IPS-NIHi11 (cell line): ENCODE data around the gene CDC34.
"Not testable (repeated sequence)": the region's sequence is repeated elsewhere in the genome, so short reads cannot be mapped to it uniquely, and the experiment has no call there.

ENCODE experiments used
- DNase-seq: peaks from one replicate; pipeline ENCODE4 v3.0.0; 2012; ENCODE audit warnings: mixed read lengths, low spot score

The CDC34 gene

GRCh38 chr19:573519-573825, 41.9 kb downstream of the CDC34 start:
- no peak for DNase-seq

GRCh38 chr19:574658-575526, 43.3 kb downstream of the CDC34 start:
- DNase-seq = no peak

- no peak for DNase-seq
Observed at GRCh38 chr19:575527-576506, 44.3 kb downstream of the CDC34 start.

DNA sequence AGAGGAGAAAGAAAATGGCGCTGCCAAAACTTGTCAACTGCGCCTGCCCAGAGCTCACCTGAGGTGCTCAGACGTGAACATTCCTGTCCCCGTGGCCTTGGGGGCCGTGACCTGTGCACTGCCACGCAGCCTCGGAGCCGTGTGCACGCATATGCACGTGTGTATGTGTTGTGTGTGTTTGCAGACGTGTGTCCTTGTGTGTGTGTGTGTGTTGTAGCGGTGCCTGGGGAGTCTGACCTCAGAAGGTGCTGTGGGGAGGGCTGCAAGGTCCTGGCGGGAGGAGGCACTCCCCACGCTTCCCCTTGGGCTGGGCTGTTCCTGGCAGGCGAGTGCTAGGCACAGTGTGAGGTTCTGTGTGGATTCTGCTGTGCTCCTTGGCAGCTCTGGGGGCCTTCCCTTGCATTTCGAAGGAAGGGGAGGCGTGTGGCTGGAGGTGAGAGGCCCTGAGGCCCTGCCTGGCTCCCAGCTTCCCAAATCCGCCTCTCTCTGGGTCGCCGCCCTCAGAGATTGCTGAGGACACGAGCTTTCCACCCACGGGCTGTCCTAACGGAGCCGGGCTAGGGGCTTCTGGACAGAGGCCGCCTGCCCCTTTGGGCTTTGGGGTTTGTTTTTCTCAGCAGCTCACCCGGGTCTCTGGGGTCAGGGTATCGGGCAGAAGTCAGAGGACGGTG, 45.3 kb downstream of the CDC34 start:
- no peak for DNase-seq

GRCh38 chr19:577439-578392, 46.2 kb downstream of the CDC34 start:
- DNase-seq = no peak

- DNase-seq = no peak
Observed at GRCh38 chr19:579111-579841, 47.7 kb downstream of the CDC34 start.

DNA sequence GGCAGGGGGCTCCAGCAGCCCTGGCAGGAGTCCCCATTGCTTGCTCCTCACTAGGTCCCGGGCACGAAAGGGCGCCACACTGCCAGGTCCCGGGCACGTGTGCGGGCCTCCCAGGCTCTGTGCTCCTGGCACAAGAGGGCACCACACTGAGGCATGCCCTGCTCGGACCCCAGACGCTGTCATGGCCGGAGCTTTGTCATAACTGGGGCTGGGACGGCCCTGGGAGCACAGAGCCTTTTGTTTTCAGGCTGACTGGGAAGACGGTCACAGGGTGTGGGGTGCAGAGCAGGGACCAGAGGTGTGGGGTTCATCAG, 48.2 kb downstream of the CDC34 start:
- DNase-seq = no peak

GRCh38 chr19:580274-580835, 48.8 kb downstream of the CDC34 start:
- DNase-seq = no peak

- DNase-seq = no peak
Observed at GRCh38 chr19:581399-582111, 50.0 kb downstream of the CDC34 start.

- no peak for DNase-seq
Observed at GRCh38 chr19:582497-583197, 51.1 kb downstream of the CDC34 start.

DNA sequence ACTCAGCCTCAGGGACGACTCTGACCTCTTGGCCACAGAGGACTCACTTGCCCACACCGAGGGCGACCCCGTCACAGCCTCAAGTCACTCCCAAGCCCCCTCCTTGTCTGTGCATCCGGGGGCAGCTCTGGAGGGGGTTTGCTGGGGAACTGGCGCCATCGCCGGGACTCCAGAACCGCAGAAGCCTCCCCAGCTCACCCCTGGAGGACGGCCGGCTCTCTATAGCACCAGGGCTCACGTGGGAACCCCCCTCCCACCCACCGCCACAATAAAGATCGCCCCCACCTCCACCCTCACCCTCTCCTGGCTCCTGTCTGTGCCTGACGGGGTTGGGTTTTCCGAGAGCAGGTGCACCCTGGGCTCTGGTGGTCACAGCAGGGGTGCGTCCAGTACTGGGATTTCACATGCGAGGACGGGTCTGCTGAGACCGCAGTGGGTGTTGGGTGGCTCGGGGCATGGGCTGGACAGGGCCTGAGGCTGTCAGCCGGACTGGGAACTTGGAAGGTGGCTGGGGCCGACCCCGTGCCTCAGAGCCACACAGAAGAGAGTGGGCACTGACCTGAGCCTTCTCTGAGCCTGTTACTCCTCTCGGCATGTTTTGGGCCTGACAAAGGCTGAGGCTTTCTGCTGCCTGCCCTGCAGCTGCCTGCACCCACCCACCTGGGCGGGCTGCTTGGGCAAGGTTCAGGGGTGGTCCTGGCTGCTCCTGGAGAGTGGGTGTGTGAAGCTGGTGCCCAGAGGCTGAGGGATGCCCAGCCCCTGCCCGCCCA, 51.8 kb downstream of the CDC34 start:
- DNase-seq = no peak

GRCh38 chr19:583968-584239, 52.3 kb downstream of the CDC34 start:
- no peak for DNase-seq

DNA sequence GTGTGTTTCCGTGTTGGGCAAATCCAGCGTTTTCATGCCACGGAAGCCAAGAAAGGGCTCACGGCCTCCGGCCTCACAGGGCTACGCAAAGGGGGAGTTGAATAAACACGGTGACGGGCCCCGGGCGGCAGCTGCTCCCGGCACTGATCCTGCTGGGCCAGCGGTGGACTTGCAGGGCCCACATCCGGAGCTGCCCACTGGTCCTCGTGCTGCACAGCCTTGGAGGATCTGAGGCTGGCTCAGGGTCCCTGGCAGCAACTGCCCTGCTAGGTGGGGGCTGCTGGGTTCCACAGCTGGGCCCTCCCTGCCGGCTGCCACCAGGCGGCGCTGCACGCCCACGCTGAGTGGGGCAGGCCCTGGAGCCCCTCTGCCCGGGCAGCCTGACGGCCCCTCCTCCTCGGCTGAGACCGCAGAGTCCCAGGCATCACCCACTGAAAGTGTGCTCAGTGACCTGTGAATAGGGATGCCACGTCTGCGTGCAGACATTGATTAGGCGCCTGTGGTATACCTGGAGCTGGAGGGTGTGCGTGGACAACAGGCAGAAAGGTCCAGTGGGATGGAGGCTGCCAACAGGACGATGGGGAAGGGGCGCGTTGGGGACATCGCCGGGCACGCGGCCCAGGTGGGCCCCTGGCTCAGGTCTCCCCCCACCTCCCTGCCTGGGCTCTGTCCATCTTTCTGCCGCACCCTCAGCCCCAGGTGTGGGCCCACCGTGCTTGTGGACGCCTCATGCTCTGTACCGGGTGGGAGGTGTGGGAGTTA, 52.9 kb downstream of the CDC34 start:
- peak; percentile 91 for DNase-seq

GRCh38 chr19:585146-585545, 53.6 kb downstream of the CDC34 start:
- not testable (repeated sequence) for DNase-seq

GRCh38 chr19:585551-586110, 54.1 kb downstream of the CDC34 start:
- DNase-seq = no peak

- DNase-seq = peak; percentile 82
Observed at GRCh38 chr19:588093-588740, 56.7 kb downstream of the CDC34 start.
